ENCODE data around the gene KRTAP10-2.
"Not testable (repeated sequence)": the region's sequence is repeated elsewhere in the genome, so short reads cannot be mapped to it uniquely, and the experiment has no call there.

KRTAP10-2 gene

DNA sequence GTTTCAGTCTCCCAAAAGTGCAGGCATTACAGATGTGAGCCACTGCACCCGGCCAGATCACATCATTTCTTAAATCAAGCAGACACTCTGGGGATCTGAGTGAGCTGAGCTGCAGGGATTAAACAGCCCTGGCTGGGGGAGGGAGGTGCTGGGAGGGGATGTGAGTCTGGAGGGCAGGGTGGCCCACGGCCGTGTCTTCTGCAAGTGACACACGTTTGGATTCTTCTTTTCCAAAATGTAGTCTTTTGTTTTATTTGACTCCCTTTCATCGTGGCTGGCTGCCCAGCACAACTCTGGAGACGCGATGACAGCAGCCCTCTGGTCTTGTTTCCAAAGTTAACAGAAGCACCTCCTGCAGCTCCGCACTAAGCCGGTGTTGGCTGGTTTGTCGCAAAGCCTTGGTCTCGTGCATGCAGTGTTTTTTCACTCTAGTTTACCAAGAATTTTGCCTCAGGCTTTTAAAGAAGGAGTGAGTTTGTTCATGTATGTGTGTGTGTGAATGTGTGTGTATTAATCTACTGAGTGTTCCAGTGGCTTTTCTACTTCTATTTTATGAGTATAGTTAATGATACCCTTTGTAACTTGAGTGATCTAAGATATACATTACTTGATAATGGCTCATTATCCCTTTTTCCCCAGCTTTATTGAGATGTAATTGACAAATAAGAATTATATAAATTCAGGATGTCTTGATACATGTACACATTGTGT lies 31.9 kb upstream of the KRTAP10-2 start:
- H3K4me1 ChIP-seq (ENCODE audit: control insufficient read depth in 5 of 5, insufficient read depth in 5 of 5, low read length in 5 of 5): no peaks in the 10 kb centered on the region
- H3K27me3 ChIP-seq (ENCODE audit: control insufficient read depth in 5 of 5, insufficient read depth in 4 of 5, low read length in 5 of 5): peaks cover 6 to 15% (median 11%) of the 10 kb centered on the region in 5 donors
- no peak overlapping the region for H3K9ac ChIP-seq (ENCODE audit: low read length in 5 of 5)
- no peak overlapping the region for H3K27ac ChIP-seq (ENCODE audit: low read depth, low read length)
- no peak overlapping the region for H3K4me3 ChIP-seq (ENCODE audit: low read depth in 1 of 5, low read length in 5 of 5)
- peaks cover 0 to 24% (median 14%) of the 10 kb centered on the region in 5 donors for H3K9me3 ChIP-seq (ENCODE audit: control insufficient read depth in 5 of 5, low read length in 5 of 5)
- no peaks in the 10 kb centered on the region for H3K36me3 ChIP-seq (ENCODE audit: control insufficient read depth in 5 of 5, insufficient read depth in 5 of 5, low read length in 5 of 5)

DNA sequence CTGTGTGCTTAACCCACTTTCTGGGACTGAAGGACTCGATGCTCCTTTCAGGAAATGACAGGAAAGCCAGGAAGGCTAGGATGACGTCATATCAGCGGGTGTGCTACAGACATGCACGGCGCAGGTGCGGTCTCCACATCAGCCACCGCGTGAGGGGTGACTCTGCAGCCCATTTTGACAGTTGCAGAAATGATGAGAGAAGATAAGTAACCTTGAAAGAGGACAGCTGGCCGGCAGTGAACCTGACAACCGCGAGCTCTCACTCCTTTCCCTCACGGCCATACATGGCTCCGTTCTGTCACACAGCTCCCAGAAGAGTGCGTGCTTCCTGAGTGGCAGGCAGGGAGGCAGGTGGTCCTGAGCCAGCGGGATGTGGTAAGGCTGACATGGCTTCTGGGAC lies 30.8 kb upstream of the KRTAP10-2 start:
- Histone ChIP-seq H3K4me3 (ENCODE audit: low read depth in 1 of 5, low read length in 5 of 5) (no peak overlapping the region), H3K9me3 (ENCODE audit: control insufficient read depth in 5 of 5, low read length in 5 of 5) (peaks cover 3 to 29% (median 19%) of the 10 kb centered on the region in 5 donors), H3K36me3 (ENCODE audit: control insufficient read depth in 5 of 5, insufficient read depth in 5 of 5, low read length in 5 of 5) (no peaks in the 10 kb centered on the region), H3K27me3 (ENCODE audit: control insufficient read depth in 5 of 5, insufficient read depth in 4 of 5, low read length in 5 of 5) (peaks cover 6 to 15% (median 11%) of the 10 kb centered on the region in 5 donors), H3K9ac (ENCODE audit: low read length in 5 of 5) (no peak overlapping the region), H3K4me1 (ENCODE audit: control insufficient read depth in 5 of 5, insufficient read depth in 5 of 5, low read length in 5 of 5) (no peaks in the 10 kb centered on the region), H3K27ac (ENCODE audit: low read depth, low read length) (no peak overlapping the region)

DNA sequence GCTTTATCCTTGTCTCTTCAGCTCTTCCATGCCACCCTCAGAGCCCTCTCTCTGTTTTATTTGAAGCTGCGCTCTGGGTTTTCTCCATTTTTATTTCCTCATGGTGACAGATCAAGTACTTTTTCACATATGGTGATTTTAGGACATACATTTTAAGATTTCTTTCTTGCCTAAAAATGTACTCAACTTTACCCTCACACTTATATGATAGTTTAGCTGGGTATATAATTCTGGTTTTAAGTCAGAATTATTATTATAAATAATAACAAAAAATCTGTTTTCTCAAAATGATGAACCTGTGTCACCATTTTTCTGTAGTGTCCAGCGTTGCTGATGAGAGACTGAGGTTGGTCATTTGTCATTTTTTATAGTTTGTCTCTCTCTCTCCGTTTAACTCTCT lies 29.9 kb upstream of the KRTAP10-2 start:
- Histone ChIP-seq H3K27ac (ENCODE audit: low read depth, low read length) (no peak overlapping the region), H3K27me3 (ENCODE audit: control insufficient read depth in 5 of 5, insufficient read depth in 4 of 5, low read length in 5 of 5) (peaks cover 6 to 15% (median 11%) of the 10 kb centered on the region in 5 donors), H3K9ac (ENCODE audit: low read length in 5 of 5) (no peak overlapping the region), H3K4me1 (ENCODE audit: control insufficient read depth in 5 of 5, insufficient read depth in 5 of 5, low read length in 5 of 5) (no peaks in the 10 kb centered on the region), H3K4me3 (ENCODE audit: low read depth in 1 of 5, low read length in 5 of 5) (no peak overlapping the region), H3K36me3 (ENCODE audit: control insufficient read depth in 5 of 5, insufficient read depth in 5 of 5, low read length in 5 of 5) (no peaks in the 10 kb centered on the region), H3K9me3 (ENCODE audit: control insufficient read depth in 5 of 5, low read length in 5 of 5) (peaks cover 7 to 34% (median 27%) of the 10 kb centered on the region in 5 donors)

DNA sequence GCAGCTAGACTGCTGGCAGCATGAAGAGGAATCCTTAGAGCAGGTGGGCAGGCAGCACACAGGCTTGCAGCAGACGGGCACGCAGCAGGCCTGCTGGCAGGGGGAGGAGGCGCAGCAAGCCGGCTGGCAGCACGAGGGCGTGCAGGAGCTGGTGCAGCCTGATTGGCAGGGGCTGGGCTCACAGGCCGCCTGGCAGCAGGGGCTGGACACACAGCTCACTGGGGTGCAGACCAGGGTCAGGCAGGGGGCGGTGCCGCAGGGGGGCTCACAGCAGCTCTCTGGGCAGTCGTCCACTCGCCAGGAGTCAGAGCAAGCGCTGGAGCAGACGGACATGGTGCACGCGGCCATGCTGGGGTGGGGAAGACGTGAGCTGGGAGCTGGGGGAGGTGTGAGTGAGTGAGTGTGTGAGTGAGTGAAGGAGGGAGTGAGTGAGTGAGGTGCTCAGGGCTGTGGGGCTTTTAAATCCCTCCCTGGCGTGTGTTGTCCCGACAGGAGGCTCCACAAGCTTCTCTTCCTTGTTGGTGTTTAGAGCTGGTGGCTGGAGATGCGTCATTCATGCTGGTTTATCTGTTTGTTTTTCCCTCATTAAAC lies 29.0 kb upstream of the KRTAP10-2 start, which contains the start of gene KRTAP10-5:
TSS of gene KRTAP10-5 (minus strand) at position 374 of the 591 bp plus-strand sequence. CDS start at position 348, 26 bp downstream.
- not testable (repeated sequence) for H3K4me1 ChIP-seq (ENCODE audit: control insufficient read depth in 5 of 5, insufficient read depth in 5 of 5, low read length in 5 of 5); H3K4me3 ChIP-seq (ENCODE audit: low read depth in 1 of 5, low read length in 5 of 5); H3K36me3 ChIP-seq (ENCODE audit: control insufficient read depth in 5 of 5, insufficient read depth in 5 of 5, low read length in 5 of 5); H3K9ac ChIP-seq (ENCODE audit: low read length in 5 of 5); H3K27ac ChIP-seq (ENCODE audit: low read depth, low read length); H3K27me3 ChIP-seq (ENCODE audit: control insufficient read depth in 5 of 5, insufficient read depth in 4 of 5, low read length in 5 of 5)
- H3K9me3 ChIP-seq (ENCODE audit: control insufficient read depth in 5 of 5, low read length in 5 of 5): peaks cover 7 to 33% (median 29%) of the 10 kb centered on the region in 5 donors

DNA sequence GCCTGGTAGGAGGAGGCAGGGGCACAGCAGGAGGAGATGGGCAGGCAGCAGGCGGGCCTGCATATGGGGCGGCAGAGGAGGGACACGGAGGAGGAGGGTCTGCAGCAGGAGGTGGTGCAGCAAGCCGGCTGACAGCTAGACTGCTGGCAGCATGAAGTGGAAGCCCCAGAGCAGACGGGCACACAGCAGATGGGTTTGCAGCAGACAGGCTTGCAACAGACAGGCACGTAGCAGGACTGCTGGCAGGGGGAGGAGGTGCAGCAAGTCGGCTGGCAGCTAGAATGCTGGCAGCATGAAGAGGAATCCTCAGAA lies 28.5 kb upstream of the KRTAP10-2 start:
- no peaks in the 10 kb centered on the region for H3K4me1 ChIP-seq (ENCODE audit: control insufficient read depth in 5 of 5, insufficient read depth in 5 of 5, low read length in 5 of 5)
- H3K9me3 ChIP-seq (ENCODE audit: control insufficient read depth in 5 of 5, low read length in 5 of 5): peaks cover 7 to 33% (median 29%) of the 10 kb centered on the region in 5 donors
- H3K9ac ChIP-seq (ENCODE audit: low read length in 5 of 5): no peak overlapping the region
- H3K4me3 ChIP-seq (ENCODE audit: low read depth in 1 of 5, low read length in 5 of 5): no peak overlapping the region
- no peaks in the 10 kb centered on the region for H3K36me3 ChIP-seq (ENCODE audit: control insufficient read depth in 5 of 5, insufficient read depth in 5 of 5, low read length in 5 of 5)
- no peak overlapping the region for H3K27ac ChIP-seq (ENCODE audit: low read depth, low read length)
- H3K27me3 ChIP-seq (ENCODE audit: control insufficient read depth in 5 of 5, insufficient read depth in 4 of 5, low read length in 5 of 5): peaks cover 0 to 9% (median 6%) of the 10 kb centered on the region in 5 donors

DNA sequence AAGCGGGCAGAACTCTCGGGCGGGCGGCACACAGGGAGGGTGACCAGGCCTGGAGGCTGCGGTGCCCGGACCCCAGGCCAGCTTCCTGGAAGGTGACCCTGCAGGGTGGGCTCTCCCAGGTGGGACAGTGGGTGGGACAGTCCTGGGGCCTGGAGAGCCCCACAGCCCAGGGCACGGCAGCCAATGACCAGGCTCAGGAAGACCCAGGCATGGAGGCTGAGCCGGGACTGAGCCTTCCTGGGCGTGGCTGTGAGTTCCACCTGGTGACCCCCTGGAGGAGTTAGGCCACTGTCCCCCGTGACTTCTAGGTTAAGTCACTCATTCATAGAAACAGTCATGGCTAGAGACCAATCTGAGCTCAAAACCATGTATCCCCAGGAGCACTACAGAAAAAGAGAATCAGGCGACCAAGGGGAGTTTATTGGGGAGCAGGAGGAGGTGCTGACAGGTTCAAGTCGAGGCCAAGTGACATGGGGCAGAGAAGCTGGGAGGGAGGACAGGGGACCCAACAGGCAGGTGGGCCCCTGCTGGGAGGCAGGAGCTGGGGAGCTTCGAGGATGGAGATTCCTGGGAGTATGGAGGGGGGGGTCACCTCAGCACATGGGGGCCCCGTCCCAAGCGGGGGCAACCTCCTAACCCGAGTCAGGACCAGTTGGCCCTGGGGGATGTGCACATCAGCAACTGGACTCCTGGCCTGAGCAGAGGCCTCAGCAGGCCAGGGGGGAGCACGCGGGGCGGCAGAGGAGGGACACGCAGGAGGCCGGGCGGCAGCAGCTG lies 27.9 kb upstream of the KRTAP10-2 start:
- peaks cover 0 to 12% (median 6%) of the 10 kb centered on the region in 5 donors for H3K27me3 ChIP-seq (ENCODE audit: control insufficient read depth in 5 of 5, insufficient read depth in 4 of 5, low read length in 5 of 5)
- no peak overlapping the region for H3K9ac ChIP-seq (ENCODE audit: low read length in 5 of 5)
- no peak overlapping the region for H3K27ac ChIP-seq (ENCODE audit: low read depth, low read length)
- H3K9me3 ChIP-seq (ENCODE audit: control insufficient read depth in 5 of 5, low read length in 5 of 5): peaks cover 7 to 33% (median 29%) of the 10 kb centered on the region in 5 donors
- H3K4me1 ChIP-seq (ENCODE audit: control insufficient read depth in 5 of 5, insufficient read depth in 5 of 5, low read length in 5 of 5): peaks cover 0 to 4% (median 0%) of the 10 kb centered on the region in 5 donors
- H3K36me3 ChIP-seq (ENCODE audit: control insufficient read depth in 5 of 5, insufficient read depth in 5 of 5, low read length in 5 of 5): no peaks in the 10 kb centered on the region
- no peak overlapping the region for H3K4me3 ChIP-seq (ENCODE audit: low read depth in 1 of 5, low read length in 5 of 5)

DNA sequence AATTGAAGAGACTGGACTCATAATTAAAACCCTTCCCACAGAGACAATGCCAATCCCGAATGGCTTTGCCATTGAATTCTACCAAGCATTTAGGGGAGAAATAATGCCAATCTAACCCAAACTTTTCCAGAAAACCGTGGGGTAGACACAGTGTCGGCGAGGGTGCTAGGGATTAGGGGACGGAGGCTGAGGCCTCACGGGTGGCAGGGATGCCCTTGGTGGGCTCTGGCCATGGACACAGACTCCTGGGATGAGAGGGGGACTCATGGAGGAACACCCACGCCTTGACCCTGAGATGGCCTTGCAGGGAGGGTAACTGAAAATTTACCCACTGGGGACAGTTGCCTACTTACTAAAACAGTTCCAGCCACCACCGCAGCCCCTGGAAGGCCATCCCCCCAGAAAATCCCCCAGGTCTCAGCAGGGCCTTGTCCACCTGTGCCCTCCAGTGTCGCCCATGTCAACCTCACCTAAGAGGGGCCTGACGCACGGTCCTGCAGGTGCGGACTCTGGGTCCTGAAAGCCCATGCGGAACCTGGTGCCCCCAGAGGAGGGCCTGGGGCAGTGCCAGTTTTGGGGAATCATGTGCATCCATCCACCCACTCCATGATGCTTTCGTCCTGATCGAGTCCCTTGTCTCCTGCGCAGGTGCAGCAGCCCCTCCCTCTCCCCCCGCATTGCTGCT lies 27.2 kb upstream of the KRTAP10-2 start:
- no peak overlapping the region for H3K4me3 ChIP-seq (ENCODE audit: low read depth in 1 of 5, low read length in 5 of 5)
- H3K36me3 ChIP-seq (ENCODE audit: control insufficient read depth in 5 of 5, insufficient read depth in 5 of 5, low read length in 5 of 5): no peaks in the 10 kb centered on the region
- peaks cover 7 to 33% (median 29%) of the 10 kb centered on the region in 5 donors for H3K9me3 ChIP-seq (ENCODE audit: control insufficient read depth in 5 of 5, low read length in 5 of 5)
- no peak overlapping the region for H3K27ac ChIP-seq (ENCODE audit: low read depth, low read length)
- peaks cover 0 to 6% (median 4%) of the 10 kb centered on the region in 5 donors for H3K27me3 ChIP-seq (ENCODE audit: control insufficient read depth in 5 of 5, insufficient read depth in 4 of 5, low read length in 5 of 5)
- H3K4me1 ChIP-seq (ENCODE audit: control insufficient read depth in 5 of 5, insufficient read depth in 5 of 5, low read length in 5 of 5): peaks cover 0 to 4% (median 0%) of the 10 kb centered on the region in 5 donors
- no peak overlapping the region for H3K9ac ChIP-seq (ENCODE audit: low read length in 5 of 5)

DNA sequence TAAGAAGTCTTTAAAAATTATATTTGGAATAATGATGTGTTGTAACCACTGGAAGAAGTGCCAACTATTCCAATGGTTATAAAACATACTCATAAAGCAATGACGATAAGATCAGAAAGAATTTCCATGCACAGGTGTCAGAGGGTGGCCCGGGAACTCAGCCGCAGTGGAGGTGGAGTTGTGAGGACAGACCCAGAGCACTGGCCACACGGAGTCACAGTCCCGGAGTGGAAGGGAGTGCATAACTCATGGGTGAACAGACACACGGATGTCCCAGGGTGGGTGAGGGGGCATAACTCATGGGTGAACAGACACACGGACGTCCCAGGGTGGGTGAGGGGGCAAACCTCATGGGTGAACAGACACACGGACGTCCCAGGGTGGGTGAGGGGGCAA lies 24.7 kb upstream of the KRTAP10-2 start:
- peaks cover 0 to 6% (median 4%) of the 10 kb centered on the region in 5 donors for H3K27me3 ChIP-seq (ENCODE audit: control insufficient read depth in 5 of 5, insufficient read depth in 4 of 5, low read length in 5 of 5)
- no peak overlapping the region for H3K27ac ChIP-seq (ENCODE audit: low read depth, low read length)
- peaks cover 0 to 4% (median 0%) of the 10 kb centered on the region in 5 donors for H3K4me1 ChIP-seq (ENCODE audit: control insufficient read depth in 5 of 5, insufficient read depth in 5 of 5, low read length in 5 of 5)
- no peak overlapping the region for H3K4me3 ChIP-seq (ENCODE audit: low read depth in 1 of 5, low read length in 5 of 5)
- H3K9ac ChIP-seq (ENCODE audit: low read length in 5 of 5): no peak overlapping the region
- peaks cover 7 to 40% (median 31%) of the 10 kb centered on the region in 5 donors for H3K9me3 ChIP-seq (ENCODE audit: control insufficient read depth in 5 of 5, low read length in 5 of 5)
- no peaks in the 10 kb centered on the region for H3K36me3 ChIP-seq (ENCODE audit: control insufficient read depth in 5 of 5, insufficient read depth in 5 of 5, low read length in 5 of 5)

DNA sequence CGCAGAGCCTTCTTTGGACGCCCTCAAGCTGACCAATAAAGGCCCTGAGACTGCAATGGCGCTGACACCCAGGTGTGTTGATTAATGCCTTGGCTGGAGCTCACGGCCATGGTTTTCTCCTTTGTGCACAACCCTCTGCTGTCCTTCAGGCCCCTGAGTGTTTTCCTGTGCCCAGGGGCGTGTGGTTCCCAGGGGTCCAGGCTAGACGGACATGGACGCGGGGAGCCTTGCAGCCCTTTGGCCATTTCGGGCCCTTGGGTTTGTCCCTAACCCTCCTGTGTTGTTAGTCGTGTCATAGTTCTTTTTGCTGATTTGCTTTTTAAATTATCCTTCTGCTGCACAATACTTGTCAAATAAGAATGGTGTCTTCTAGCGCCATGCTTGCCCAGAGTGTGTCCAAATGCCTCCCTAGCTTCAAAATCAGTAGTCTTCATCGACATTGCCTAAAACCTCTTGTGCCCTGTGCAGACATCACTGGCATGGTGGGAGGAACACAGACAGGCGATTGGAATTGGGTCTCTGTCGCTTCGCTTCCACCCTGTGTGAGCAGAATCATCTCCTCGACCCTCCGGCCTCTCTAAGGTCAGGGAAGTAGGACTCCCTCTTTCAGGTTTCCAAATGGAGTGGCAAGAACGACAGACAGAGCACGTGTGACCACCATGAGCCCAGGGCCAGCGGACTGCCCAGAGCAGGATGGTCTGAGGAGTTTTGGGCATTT lies 24.2 kb upstream of the KRTAP10-2 start:
- H3K9ac ChIP-seq (ENCODE audit: low read length in 5 of 5): no peak overlapping the region
- peaks cover 0 to 6% (median 4%) of the 10 kb centered on the region in 5 donors for H3K27me3 ChIP-seq (ENCODE audit: control insufficient read depth in 5 of 5, insufficient read depth in 4 of 5, low read length in 5 of 5)
- no peak overlapping the region for H3K27ac ChIP-seq (ENCODE audit: low read depth, low read length)
- no peaks in the 10 kb centered on the region for H3K36me3 ChIP-seq (ENCODE audit: control insufficient read depth in 5 of 5, insufficient read depth in 5 of 5, low read length in 5 of 5)
- H3K9me3 ChIP-seq (ENCODE audit: control insufficient read depth in 5 of 5, low read length in 5 of 5): peaks cover 7 to 40% (median 28%) of the 10 kb centered on the region in 5 donors
- H3K4me3 ChIP-seq (ENCODE audit: low read depth in 1 of 5, low read length in 5 of 5): no peak overlapping the region
- peaks cover 0 to 4% (median 0%) of the 10 kb centered on the region in 5 donors for H3K4me1 ChIP-seq (ENCODE audit: control insufficient read depth in 5 of 5, insufficient read depth in 5 of 5, low read length in 5 of 5)
